Measurements from ENCODE around the gene ETNK1.

ETNK1 gene

DNA sequence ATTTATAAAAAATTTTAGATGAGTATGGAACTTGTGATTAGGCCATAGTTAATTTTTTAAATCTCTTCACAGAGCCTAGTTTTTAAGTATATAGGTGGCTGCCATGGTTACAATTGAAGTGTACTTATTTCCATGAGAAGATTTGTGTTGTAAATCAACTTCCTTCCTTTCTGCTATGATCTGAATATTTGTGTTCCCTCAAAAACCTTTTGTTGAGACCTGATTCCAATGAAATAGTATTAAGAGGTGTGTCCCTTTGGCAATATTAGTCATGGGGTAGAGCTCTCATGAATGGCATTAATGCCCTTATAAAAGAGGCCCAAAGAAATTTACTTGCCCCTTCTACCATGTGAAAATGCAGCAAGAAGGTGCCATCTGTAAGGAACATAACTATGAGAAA, 28.8 kb downstream of the ETNK1 start:
- no peak for ATAC-seq
- TF ChIP-seq ZFP30 (CRISPR knock-in tag; IDR thresholded peaks at IDR 0.05) (no peak), CSDC2 (CRISPR knock-in tag; IDR thresholded peaks at IDR 0.05) (no peak), SNAI2 (CRISPR knock-in tag; IDR thresholded peaks at IDR 0.05) (no peak), CSRNP3 (CRISPR knock-in tag; IDR thresholded peaks at IDR 0.05) (no peak), TSHZ2 (CRISPR knock-in tag; IDR thresholded peaks at IDR 0.05) (no peak), ISL1 (CRISPR knock-in tag; IDR thresholded peaks at IDR 0.05) (no peak), TCF4 (CRISPR knock-in tag; IDR thresholded peaks at IDR 0.05; ENCODE audit: borderline replicate concordance) (no peak), RARB (CRISPR knock-in tag; IDR thresholded peaks at IDR 0.05) (no peak), PATZ1 (CRISPR knock-in tag; IDR thresholded peaks at IDR 0.05; ENCODE audit: borderline replicate concordance) (no peak)
- TF ChIP-seq, protein P1, sequence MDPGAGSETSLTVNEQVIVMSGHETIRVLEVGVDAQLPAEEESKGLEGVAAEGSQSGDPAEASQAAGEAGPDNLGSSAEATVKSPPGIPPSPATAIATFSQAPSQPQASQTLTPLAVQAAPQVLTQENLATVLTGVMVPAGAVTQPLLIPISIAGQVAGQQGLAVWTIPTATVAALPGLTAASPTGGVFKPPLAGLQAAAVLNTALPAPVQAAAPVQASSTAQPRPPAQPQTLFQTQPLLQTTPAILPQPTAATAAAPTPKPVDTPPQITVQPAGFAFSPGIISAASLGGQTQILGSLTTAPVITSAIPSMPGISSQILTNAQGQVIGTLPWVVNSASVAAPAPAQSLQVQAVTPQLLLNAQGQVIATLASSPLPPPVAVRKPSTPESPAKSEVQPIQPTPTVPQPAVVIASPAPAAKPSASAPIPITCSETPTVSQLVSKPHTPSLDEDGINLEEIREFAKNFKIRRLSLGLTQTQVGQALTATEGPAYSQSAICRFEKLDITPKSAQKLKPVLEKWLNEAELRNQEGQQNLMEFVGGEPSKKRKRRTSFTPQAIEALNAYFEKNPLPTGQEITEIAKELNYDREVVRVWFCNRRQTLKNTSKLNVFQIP (CRISPR knock-in tag; IDR thresholded peaks at IDR 0.05; ENCODE audit: borderline replicate concordance, low read depth) = no peak

DNA sequence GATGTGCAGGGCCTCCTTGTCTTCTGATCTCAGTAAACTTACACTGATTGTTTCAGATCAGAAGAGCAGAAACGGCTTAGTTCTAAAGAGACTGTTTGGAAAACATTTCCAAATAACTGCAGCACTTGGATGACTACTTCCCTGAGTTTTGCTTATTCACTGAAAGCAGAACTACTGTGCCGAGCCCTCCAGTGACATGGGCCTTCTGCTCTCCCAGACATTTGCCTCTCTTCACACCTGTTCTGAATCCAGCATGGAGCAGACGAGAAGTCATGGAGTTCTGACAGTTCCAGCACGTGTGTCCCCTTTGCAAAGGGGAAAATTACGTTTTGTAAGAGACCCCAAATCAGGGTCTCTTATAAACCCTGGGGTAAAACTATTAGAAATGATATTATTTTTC, 31.4 kb downstream of the ETNK1 start:
- no peak for ATAC-seq
- TF ChIP-seq ZNF70 (CRISPR knock-in tag; IDR thresholded peaks at IDR 0.05) (no peak), ZNF565 (CRISPR knock-in tag; conservative IDR thresholded peaks at IDR 0.05; ENCODE audit: low read depth) (no peak), TOX (CRISPR knock-in tag; IDR thresholded peaks at IDR 0.05; ENCODE audit: borderline replicate concordance) (no peak), PPARA (CRISPR knock-in tag; IDR thresholded peaks at IDR 0.05; ENCODE audit: borderline replicate concordance) (no peak), OSR1 (CRISPR knock-in tag; IDR thresholded peaks at IDR 0.05) (no peak), RARB (CRISPR knock-in tag; IDR thresholded peaks at IDR 0.05) (no peak), ZFP3 (CRISPR knock-in tag; IDR thresholded peaks at IDR 0.05) (no peak)

- TF ChIP-seq ZFP30 (CRISPR knock-in tag; IDR thresholded peaks at IDR 0.05) = no peak
- no peak for TF ChIP-seq ZNF8 (CRISPR knock-in tag; IDR thresholded peaks at IDR 0.05)
- TF ChIP-seq BACH2 (CRISPR knock-in tag; IDR thresholded peaks at IDR 0.05; ENCODE audit: borderline replicate concordance) = no peak
- TF ChIP-seq RARB (CRISPR knock-in tag; IDR thresholded peaks at IDR 0.05) = no peak
- TF ChIP-seq CSRNP3 (CRISPR knock-in tag; IDR thresholded peaks at IDR 0.05) = no peak
- no peak for TF ChIP-seq ZNF565 (CRISPR knock-in tag; conservative IDR thresholded peaks at IDR 0.05; ENCODE audit: low read depth)
- TF ChIP-seq TCF4 (CRISPR knock-in tag; IDR thresholded peaks at IDR 0.05; ENCODE audit: borderline replicate concordance) = no peak
- no peak for ATAC-seq
Observed at GRCh38 chr12:22656831-22657230, 31.9 kb downstream of the ETNK1 start.

DNA sequence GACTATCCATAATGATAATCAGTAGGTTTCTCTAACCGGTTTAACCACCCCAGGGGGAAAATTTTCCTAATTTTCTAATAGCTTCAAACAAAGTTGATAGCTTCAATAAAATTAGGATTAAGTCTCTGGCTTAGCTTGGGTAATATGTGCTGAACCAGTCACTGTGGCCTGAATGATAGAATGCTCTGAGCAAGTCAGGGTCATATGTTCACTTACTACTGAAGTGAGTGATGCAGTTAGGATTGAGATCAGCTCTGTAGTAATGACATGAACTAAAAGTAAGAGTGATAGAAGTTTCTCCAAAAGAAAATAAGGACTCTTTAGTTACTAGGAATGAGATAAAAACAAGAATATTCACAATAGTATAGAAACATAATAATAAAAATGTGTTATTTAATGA, 32.6 kb downstream of the ETNK1 start:
- no peak for ATAC-seq
- no peak for TF ChIP-seq ISL1 (CRISPR knock-in tag; IDR thresholded peaks at IDR 0.05)
- TF ChIP-seq, protein P2, sequence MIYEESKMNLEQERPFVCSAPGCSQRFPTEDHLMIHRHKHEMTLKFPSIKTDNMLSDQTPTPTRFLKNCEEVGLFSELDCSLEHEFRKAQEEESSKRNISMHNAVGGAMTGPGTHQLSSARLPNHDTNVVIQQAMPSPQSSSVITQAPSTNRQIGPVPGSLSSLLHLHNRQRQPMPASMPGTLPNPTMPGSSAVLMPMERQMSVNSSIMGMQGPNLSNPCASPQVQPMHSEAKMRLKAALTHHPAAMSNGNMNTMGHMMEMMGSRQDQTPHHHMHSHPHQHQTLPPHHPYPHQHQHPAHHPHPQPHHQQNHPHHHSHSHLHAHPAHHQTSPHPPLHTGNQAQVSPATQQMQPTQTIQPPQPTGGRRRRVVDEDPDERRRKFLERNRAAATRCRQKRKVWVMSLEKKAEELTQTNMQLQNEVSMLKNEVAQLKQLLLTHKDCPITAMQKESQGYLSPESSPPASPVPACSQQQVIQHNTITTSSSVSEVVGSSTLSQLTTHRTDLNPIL (CRISPR knock-in tag; IDR thresholded peaks at IDR 0.05; ENCODE audit: low read depth) = no peak
- no peak for TF ChIP-seq TCF4 (CRISPR knock-in tag; IDR thresholded peaks at IDR 0.05; ENCODE audit: borderline replicate concordance)
- no peak for TF ChIP-seq PPARA (CRISPR knock-in tag; IDR thresholded peaks at IDR 0.05; ENCODE audit: borderline replicate concordance)
- TF ChIP-seq RARB (CRISPR knock-in tag; IDR thresholded peaks at IDR 0.05) = no peak
- no peak for TF ChIP-seq TOX (CRISPR knock-in tag; IDR thresholded peaks at IDR 0.05; ENCODE audit: borderline replicate concordance)
- TF ChIP-seq GLIS3 (CRISPR knock-in tag; IDR thresholded peaks at IDR 0.05) = no peak
- TF ChIP-seq CSRNP3 (CRISPR knock-in tag; IDR thresholded peaks at IDR 0.05) = no peak
- TF ChIP-seq SNAI2 (CRISPR knock-in tag; IDR thresholded peaks at IDR 0.05) = no peak
- no peak for TF ChIP-seq OSR1 (CRISPR knock-in tag; IDR thresholded peaks at IDR 0.05)
